ENCODE measurements around the gene CMSS1. TPM values are rescaled to one million over a fixed set of nuclear protein-coding genes. Genes with fewer than 3 reads are reported as not detected.

The CMSS1 gene
- total RNA-seq, 4 donors from 2014 or later: 1.8 to 41.2 (median 17.0) TPM

GRCh38 chr3:100169201-100169920 lies 351.7 kb downstream of the CMSS1 start:
- no peaks in the 10 kb centered on the region for H3K27me3 ChIP-seq
- DNase-seq: no peak
- no peaks in the 10 kb centered on the region for H3K9me3 ChIP-seq
- H3K4me1 ChIP-seq: no peaks in the 10 kb centered on the region
- H3K36me3 ChIP-seq: no peaks in the 10 kb centered on the region
- intact Hi-C loops (cut with DNase I; ENCODE audit: low total_unique reads): no loop called here
- TF ChIP-seq CTCF (IDR thresholded peaks at IDR 0.05): no peak
- no peak for TF ChIP-seq POLR2A (IDR thresholded peaks at IDR 0.05)
- no peak overlapping the region for H3K27ac ChIP-seq
- H3K4me3 ChIP-seq: no peak overlapping the region

- no peaks in the 10 kb centered on the region for H3K36me3 ChIP-seq
- DNase-seq: no peak
- no peaks in the 10 kb centered on the region for H3K27me3 ChIP-seq
- no peak overlapping the region for H3K4me3 ChIP-seq
- no peak overlapping the region for H3K27ac ChIP-seq
- TF ChIP-seq CTCF (IDR thresholded peaks at IDR 0.05) (no peak), POLR2A (IDR thresholded peaks at IDR 0.05) (no peak)
- intact Hi-C loops (cut with DNase I; ENCODE audit: low total_unique reads): no loop called here
- H3K9me3 ChIP-seq: no peaks in the 10 kb centered on the region
- H3K4me1 ChIP-seq: no peaks in the 10 kb centered on the region
These were observed 352.8 kb downstream of the CMSS1 start for GRCh38 chr3:100170486-100170885.

GRCh38 chr3:100171211-100171914 lies 353.7 kb downstream of the CMSS1 start:
- no peak overlapping the region for H3K4me3 ChIP-seq
- DNase-seq: no peak
- H3K4me1 ChIP-seq: no peaks in the 10 kb centered on the region
- no peak overlapping the region for H3K27ac ChIP-seq
- TF ChIP-seq CTCF (IDR thresholded peaks at IDR 0.05) (no peak), POLR2A (IDR thresholded peaks at IDR 0.05) (no peak)
- H3K27me3 ChIP-seq: no peaks in the 10 kb centered on the region
- H3K9me3 ChIP-seq: no peaks in the 10 kb centered on the region
- intact Hi-C loops (cut with DNase I; ENCODE audit: low total_unique reads): no loop called here
- no peaks in the 10 kb centered on the region for H3K36me3 ChIP-seq

- no peak overlapping the region for H3K4me3 ChIP-seq
These were observed 356.3 kb downstream of the CMSS1 start for GRCh38 chr3:100173961-100174360.

More at GRCh38 chr3:100173961-100174360, 356.3 kb downstream of the CMSS1 start:
- TF ChIP-seq POLR2A (IDR thresholded peaks at IDR 0.05): no peak
- TF ChIP-seq CTCF (IDR thresholded peaks at IDR 0.05): no peak
- Histone ChIP-seq H3K4me1 (no peaks in the 10 kb centered on the region), H3K36me3 (no peaks in the 10 kb centered on the region), H3K27me3 (no peaks in the 10 kb centered on the region), H3K9me3 (no peaks in the 10 kb centered on the region), H3K27ac (no peak overlapping the region)
- no peak for DNase-seq
- intact Hi-C loops (cut with DNase I; ENCODE audit: low total_unique reads): no loop called here

All from uterus (tissue), 4 donors.